Activated CD8-positive, alpha-beta memory T cell treated with anti-CD3 and anti-CD28 coated beads, Interleukin-2, amount 50 U/mL, for 24 hours (primary cell): ENCODE measurements around the gene PTPN7.
"Not testable (repeated sequence)": the region's sequence is repeated elsewhere in the genome, so short reads cannot be mapped to it uniquely, and the experiment has no call there.

Source experiments
- DNase-seq: peaks from one replicate; pipeline ENCODE4 v3.0.0-alpha.2; 2020; ENCODE audit errors: extremely low read depth

The PTPN7 gene

DNA sequence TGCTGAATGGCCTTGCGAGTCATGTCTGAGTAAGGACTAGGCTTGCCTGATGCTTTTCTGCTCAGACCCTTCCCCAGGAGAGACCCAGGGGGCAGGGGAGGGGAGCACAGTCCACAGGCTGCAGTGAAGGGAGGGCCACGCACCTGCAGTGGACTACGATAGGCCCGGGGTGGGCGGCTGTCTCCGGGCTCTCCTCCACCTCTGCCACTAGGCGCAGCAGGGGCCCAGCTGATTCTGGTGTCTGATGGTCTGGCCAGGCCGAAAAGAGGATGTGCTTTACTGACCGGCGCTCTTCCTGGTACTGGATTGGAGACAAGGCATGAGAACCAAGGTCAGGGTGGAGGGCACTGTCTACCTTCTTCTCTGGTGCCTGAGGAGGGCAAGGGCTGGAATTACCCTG lies 8.0 kb downstream of the PTPN7 start:
- no peak for DNase-seq

GRCh38 chr1:202151045-202151444 lies 9.4 kb downstream of the PTPN7 start:
- DNase-seq = no peak

- DNase-seq = no peak
Measured at GRCh38 chr1:202150602-202151001, 9.8 kb downstream of the PTPN7 start.

DNA sequence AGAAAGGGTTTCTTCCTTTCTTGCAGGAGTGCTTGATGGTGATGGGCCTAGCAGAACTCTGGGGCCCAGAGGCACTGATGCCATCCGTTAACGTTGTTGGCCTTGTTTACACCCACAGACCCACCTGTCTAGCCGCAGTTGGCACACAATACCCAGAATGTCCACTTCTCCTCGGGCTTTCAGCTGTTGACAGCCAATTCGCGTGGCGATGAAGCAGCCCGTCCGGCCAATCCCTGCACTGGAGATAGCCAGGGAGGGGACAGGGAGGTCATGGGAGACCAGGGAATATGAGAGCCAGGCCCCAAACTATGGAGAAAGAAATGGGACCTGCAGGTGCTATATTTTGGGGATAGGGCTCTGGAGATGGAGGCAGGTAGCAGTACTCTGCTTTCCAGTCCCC lies 10.2 kb downstream of the PTPN7 start:
- no peak for DNase-seq

DNA sequence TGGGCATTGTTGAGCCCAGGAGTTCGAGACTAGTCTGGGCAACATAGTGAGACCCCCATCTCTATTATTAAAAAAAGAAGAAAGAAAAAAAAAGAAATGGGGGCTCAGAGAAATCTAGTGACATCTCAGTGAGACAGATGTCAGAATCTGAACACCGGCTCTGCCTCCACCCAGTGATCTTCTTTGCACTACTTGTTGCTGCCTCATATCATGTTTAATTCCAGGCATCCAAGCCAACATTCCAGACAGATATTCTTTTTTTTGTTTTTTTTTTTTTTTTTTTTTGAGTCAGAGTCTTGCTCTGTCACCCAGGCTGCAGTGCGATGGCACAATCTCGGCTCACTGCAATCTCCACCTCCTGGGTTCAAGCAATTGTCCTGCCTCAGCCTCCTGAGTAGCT lies 10.8 kb downstream of the PTPN7 start:
- no peak for DNase-seq

DNA sequence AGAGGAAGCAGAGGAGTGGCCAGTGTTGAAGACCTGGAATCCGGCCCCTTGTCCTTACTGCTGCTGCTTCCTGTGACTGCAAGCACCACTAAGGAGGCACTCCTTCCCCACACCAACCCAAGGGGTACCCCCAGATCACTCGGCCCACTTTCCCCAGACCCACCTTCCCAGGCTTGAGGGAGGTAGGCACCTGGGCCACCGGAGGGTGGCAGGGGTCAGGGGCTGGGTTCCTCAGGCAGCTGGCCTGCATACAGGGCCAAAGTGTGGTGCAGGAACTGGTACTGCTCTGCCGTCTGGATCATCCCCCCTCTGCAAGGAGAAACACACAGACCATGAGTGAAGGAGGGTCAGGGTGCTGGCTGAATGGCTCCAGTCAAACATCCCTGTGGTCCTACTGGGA lies 12.0 kb downstream of the PTPN7 start:
- DNase-seq = no peak

DNA sequence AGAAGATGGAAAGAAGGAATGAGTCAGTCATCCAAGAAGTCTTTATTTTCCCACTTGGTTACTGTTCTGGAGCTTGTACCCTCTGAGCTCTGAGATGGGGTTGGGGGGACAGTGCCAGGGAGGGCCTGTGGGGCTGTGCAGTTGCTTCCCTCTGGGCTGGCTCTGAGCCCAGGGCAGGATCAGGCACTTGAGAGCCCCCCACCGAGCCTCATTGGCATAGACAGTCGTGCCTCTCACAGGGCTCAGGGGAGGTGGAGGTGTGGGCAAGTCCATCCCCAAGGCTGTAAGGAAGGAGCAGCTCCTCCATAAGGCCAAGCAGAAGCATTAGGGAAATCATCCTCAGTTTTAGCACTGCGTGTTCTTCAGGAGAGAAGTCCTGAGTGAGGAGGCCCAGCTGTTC lies 13.4 kb downstream of the PTPN7 start:
- no peak for DNase-seq

- no peak for DNase-seq
Measured at GRCh38 chr1:202146279-202146678, 14.1 kb downstream of the PTPN7 start.

- DNase-seq = not testable (repeated sequence)
Measured at GRCh38 chr1:202145744-202146140, 14.7 kb downstream of the PTPN7 start.

DNA sequence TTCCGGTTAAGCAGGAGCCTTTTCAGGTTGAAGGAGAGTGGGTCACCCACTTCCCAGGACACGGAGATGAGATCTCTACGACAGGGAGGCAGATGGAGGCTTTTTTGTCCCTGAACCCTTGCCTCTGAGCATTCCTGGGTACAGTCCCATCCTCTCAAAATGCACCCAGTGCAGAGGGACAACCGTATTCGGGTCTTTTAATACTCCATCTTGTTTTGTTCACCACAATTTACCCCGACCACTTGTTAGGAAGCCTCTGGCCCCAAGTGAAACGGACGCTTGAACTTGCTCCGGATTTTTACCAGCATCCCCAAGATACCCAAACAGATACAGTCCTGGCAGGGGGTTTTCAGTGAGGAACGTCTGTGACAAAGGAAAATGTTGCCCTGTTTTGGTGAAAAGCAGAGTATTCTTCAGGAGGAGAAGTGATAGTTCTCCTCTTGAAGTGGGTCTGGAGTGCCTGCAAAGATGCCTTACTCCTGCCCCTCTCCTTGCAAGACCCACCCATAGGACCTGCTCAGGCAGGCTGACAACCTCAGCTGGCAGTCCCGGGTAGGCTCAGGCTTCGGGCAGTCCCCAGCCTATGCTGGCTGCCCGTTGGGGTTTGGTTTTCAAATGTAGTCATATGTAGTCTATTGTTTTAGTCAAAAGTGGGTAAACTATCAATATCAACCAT lies 15.2 kb downstream of the PTPN7 start:
- no peak for DNase-seq

GRCh38 chr1:202144402-202145067 lies 15.9 kb downstream of the PTPN7 start, which contains the start of gene ARL8A:
TSS of gene ARL8A (minus strand) at chr1:202144737. CDS start at chr1:202144572, 165 bp downstream.
- no peak for DNase-seq

DNA sequence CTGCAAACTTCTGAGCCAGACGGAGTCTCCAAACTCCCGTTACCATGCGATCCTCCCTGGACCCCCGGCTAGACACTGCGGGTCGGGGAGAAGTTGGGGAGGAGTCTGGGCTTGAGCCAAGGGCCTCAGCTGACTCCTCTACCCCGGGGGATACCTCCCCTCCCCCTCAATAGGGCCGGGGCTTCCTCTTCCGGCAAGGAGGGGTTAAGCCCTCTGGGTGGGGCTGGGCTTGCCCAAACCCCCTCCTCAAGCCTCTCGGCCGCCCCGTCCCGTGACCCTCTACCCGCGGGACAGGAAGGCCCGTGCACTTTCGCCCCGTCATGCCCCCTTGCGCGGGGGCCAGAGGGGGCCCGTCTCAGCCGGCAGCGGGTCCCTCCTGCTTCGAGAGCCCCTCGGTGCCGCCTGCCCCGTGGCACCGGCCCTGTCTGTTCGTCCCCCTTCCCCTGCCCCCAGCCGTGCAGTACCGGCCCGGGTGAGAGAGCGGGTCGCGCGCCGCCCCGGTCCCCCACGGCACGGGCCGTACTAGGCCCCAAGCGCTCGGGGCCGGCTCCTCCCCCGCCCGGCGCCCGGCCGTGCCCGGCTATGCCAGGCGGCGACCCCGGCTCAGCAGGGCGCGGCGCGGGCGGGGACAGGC lies 16.5 kb downstream of the PTPN7 start:
- DNase-seq = no peak

- DNase-seq = no peak
Measured at GRCh38 chr1:202143011-202143767, 17.2 kb downstream of the PTPN7 start.

DNA sequence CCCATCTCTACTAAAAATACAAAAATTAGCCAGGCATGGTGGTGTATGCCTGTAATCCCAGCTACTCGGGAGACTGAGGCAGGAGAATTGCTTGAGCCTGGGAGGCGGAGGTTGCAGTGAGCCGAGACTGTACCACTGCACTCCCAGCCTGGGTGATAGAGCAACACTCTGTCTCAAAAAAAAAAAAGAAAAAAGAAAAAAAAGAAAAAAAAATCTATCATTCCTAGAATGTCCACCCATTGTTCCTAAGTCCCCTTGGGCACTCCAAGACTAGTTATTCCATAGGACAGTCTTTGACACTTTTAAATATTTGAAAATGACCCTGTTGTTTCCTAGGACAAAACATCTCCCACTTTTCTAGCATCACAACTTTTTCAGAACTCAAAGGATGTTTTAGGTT lies 18.9 kb downstream of the PTPN7 start:
- DNase-seq = not testable (repeated sequence)

- DNase-seq = no peak
Measured at GRCh38 chr1:202140833-202141232, 19.6 kb downstream of the PTPN7 start.

GRCh38 chr1:202135221-202135721 lies 25.1 kb downstream of the PTPN7 start:
- DNase-seq = no peak

DNA sequence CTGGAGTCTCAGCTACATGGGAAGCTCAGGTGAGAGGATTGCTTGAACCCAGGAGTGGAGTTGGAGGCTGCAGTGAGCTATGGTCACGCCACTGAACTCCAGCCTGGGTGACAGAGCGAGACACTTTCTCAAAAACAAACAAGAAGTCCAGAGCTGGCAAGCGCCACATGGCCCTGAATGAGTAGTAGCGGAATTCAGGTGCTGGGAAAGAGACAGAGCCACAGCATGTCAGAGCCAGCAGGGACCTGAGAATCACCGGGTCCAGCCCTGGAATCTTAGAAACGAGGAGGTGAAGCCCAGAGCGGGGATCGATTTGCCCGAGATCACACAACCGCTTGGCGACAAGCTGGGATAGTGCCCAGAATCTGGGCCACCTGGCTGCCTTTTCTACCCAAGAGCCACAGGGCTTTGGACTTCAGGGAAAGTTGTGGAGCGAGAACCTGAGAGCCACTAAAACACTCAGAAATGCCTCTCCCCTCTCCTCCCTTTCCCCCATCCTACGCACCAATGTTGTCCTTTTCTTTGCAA lies 25.7 kb downstream of the PTPN7 start:
- no peak for DNase-seq

GRCh38 chr1:202133989-202134388 lies 26.4 kb downstream of the PTPN7 start:
- no peak for DNase-seq

- DNase-seq = no peak
Measured at GRCh38 chr1:202133496-202133895, 26.9 kb downstream of the PTPN7 start.

- DNase-seq = no peak
Measured at GRCh38 chr1:202133001-202133400, 27.4 kb downstream of the PTPN7 start.

DNA sequence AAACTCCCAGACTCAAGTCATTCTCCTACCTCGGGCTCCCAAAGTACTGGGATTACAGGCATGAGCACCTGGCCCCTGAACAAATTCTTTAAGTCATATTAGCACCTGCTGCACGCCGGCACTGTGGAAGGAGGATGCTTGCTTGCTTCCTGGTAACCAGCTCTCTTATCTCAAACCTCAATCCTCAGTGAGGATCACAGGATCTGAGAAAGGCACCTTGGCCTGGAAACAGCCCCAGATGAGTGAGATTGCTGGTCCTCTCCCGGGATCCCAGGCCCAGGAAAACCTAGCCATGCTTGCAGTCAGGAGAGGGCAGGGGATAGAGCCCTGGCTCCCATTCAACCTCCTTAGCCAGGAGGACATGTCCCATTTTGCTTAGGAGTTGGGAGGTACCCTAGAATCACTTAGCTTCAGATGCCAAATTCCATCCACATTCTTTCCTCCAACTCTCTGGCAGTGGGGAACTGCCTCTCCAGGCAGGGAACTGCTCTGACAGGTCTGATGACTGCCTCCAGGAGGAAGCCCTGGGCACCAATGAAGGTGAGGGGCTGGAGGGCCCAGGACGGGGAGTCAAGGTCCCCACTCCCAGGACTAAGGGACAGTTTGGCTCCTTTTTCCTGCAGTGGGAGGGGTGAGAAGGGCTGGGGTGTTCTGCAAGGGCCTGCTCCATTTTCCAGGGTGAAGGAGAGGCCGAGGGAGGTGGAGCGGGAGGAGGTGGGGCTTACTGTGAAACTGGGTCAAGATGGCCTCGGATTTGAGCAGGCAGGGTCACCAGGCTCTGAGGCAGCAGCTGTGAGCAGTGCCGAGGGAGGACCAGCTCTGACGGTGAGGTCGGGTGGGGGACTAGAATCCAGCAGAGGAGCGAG lies 28.2 kb downstream of the PTPN7 start:
- DNase-seq = no peak
